A549 (cell line): Measurements from ENCODE around the gene NOL7.

Source experiments
- EP300 ChIP-seq, 2 experiments: fragments of >200 bp; sonication (Bioruptor Twin); formaldehyde crosslinking; IDR thresholded peaks; 2 replicates in 1 of 2; 3 replicates in 1 of 2; pipeline ENCODE4 v1.6.1; 2016 to 2017
- GATA3 ChIP-seq: IDR thresholded peaks from 2 replicates; pipeline ENCODE4 v1.6.1; 2012; ENCODE audit warnings: borderline replicate concordance
- HEYL ChIP-seq: fragments of 250-450 bp; sonication (Bioruptor Pico); IDR thresholded peaks from 2 replicates; pipeline ENCODE4 v1.8.0; 2021; ENCODE audit warnings: mild to moderate bottlenecking, moderate library complexity
- JUN ChIP-seq, 2 experiments: fragments of >200 bp; sonication (Bioruptor Twin); formaldehyde crosslinking; IDR thresholded peaks; 2 replicates in 1 of 2; 3 replicates in 1 of 2; pipeline ENCODE4 v1.6.1; 2016 to 2017
- JUNB ChIP-seq: fragments of >200 bp; sonication (Bioruptor Twin); formaldehyde crosslinking; IDR thresholded peaks from 2 replicates; pipeline ENCODE4 v1.6.1; 2016
- KDM1A ChIP-seq: fragments of 200-600 bp; sonication (generic); IDR thresholded peaks from 2 replicates; pipeline ENCODE4 v1.6.1; 2016; ENCODE audit warnings: low read depth, mild to moderate bottlenecking
- MAFK ChIP-seq: fragments of 450-650 bp; IDR thresholded peaks from 2 replicates; pipeline ENCODE4 v1.6.1; 2014; ENCODE audit not compliant: partially characterized antibody
- PHF8 ChIP-seq: fragments of 200-600 bp; sonication (generic); IDR thresholded peaks from 2 replicates; pipeline ENCODE4 v1.6.1; 2016; ENCODE audit warnings: low read depth, mild to moderate bottlenecking, antibody characterized with exemption, moderate library complexity, borderline replicate concordance
- POLR2A ChIP-seq: IDR thresholded peaks from 2 replicates; pipeline ENCODE4 v1.6.1; 2012; ENCODE audit warnings: mild to moderate bottlenecking, low read length
- RAD21 ChIP-seq, 2 experiments: fragments of >200 bp in 1 of 2; sonication (Bioruptor Twin) in 1 of 2; formaldehyde crosslinking in 1 of 2; IDR thresholded peaks in 1 of 2; conservative IDR thresholded peaks in 1 of 2; 2 replicates in 1 of 2; 3 replicates in 1 of 2; pipeline ENCODE4 v1.6.1; 2012 to 2018; ENCODE audit warnings: inconsistent platforms in 1 of 2
- RFX5 ChIP-seq: fragments of 450-650 bp; IDR thresholded peaks from 2 replicates; pipeline ENCODE4 v1.7.1; 2014; ENCODE audit warnings: antibody characterized with exemption, mild to moderate bottlenecking, moderate library complexity
- TF ChIP-seq, protein P1 (sequence below): fragments of >200 bp; sonication (Bioruptor Twin); formaldehyde crosslinking; IDR thresholded peaks from 3 replicates; pipeline ENCODE4 v1.5.1; 2016
- TF ChIP-seq, protein P2 (sequence below): IDR thresholded peaks from 2 replicates; pipeline ENCODE4 v1.6.1; 2012
- TF ChIP-seq, protein P3 (sequence below): fragments of 200-600 bp; sonication (generic); IDR thresholded peaks from 2 replicates; pipeline ENCODE4 v1.6.1; 2016; ENCODE audit warnings: antibody characterized with exemption, mild to moderate bottlenecking, moderate library complexity

DNA sequence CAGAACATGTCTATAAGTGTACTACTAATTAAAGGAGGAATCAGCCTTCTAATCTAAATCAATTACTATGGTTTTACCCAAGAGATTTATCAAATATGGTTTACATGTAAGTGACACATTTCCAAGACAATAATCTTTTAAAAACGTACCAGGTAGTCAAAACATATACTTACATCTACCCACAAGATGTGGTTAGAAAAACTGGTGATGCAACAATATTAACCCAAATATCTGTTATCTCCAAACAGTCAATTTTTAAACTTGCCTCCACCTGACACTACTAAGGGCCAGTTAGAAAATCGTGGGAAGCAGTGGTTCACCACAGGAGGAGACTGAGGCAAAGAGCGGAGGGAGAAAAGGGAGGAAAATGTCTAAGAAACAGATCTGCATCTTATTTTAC is 28.0 kb downstream of the NOL7 start:
- TF ChIP-seq, protein P1, sequence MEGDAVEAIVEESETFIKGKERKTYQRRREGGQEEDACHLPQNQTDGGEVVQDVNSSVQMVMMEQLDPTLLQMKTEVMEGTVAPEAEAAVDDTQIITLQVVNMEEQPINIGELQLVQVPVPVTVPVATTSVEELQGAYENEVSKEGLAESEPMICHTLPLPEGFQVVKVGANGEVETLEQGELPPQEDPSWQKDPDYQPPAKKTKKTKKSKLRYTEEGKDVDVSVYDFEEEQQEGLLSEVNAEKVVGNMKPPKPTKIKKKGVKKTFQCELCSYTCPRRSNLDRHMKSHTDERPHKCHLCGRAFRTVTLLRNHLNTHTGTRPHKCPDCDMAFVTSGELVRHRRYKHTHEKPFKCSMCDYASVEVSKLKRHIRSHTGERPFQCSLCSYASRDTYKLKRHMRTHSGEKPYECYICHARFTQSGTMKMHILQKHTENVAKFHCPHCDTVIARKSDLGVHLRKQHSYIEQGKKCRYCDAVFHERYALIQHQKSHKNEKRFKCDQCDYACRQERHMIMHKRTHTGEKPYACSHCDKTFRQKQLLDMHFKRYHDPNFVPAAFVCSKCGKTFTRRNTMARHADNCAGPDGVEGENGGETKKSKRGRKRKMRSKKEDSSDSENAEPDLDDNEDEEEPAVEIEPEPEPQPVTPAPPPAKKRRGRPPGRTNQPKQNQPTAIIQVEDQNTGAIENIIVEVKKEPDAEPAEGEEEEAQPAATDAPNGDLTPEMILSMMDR = no peak
- TF ChIP-seq PHF8 = no peak
- TF ChIP-seq, protein P2, sequence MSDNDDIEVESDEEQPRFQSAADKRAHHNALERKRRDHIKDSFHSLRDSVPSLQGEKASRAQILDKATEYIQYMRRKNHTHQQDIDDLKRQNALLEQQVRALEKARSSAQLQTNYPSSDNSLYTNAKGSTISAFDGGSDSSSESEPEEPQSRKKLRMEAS = no peak
- no peak for TF ChIP-seq EP300 (IDR thresholded peaks at IDR 0.05)
- no peak for TF ChIP-seq RAD21 (conservative IDR thresholded peaks at IDR 0.05 in 1 of 2, IDR thresholded peaks at IDR 0.05 in 1 of 2)
- TF ChIP-seq JUNB = no peak
- TF ChIP-seq RFX5 = no peak
- TF ChIP-seq POLR2A = no peak
- TF ChIP-seq JUN (IDR thresholded peaks at IDR 0.05) = no peak
- TF ChIP-seq, protein P3, sequence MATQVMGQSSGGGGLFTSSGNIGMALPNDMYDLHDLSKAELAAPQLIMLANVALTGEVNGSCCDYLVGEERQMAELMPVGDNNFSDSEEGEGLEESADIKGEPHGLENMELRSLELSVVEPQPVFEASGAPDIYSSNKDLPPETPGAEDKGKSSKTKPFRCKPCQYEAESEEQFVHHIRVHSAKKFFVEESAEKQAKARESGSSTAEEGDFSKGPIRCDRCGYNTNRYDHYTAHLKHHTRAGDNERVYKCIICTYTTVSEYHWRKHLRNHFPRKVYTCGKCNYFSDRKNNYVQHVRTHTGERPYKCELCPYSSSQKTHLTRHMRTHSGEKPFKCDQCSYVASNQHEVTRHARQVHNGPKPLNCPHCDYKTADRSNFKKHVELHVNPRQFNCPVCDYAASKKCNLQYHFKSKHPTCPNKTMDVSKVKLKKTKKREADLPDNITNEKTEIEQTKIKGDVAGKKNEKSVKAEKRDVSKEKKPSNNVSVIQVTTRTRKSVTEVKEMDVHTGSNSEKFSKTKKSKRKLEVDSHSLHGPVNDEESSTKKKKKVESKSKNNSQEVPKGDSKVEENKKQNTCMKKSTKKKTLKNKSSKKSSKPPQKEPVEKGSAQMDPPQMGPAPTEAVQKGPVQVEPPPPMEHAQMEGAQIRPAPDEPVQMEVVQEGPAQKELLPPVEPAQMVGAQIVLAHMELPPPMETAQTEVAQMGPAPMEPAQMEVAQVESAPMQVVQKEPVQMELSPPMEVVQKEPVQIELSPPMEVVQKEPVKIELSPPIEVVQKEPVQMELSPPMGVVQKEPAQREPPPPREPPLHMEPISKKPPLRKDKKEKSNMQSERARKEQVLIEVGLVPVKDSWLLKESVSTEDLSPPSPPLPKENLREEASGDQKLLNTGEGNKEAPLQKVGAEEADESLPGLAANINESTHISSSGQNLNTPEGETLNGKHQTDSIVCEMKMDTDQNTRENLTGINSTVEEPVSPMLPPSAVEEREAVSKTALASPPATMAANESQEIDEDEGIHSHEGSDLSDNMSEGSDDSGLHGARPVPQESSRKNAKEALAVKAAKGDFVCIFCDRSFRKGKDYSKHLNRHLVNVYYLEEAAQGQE = no peak
- TF ChIP-seq KDM1A = no peak
- no peak for TF ChIP-seq GATA3
- TF ChIP-seq MAFK = no peak
- TF ChIP-seq HEYL (CRISPR knock-in tag) = no peak
